ENCODE data around the gene MICAL2. TPM values are rescaled to one million over a fixed set of nuclear protein-coding genes. Genes with fewer than 3 reads are reported as not detected.

Gene MICAL2
- total RNA-seq, 1 experiment from 2014 or later: 191 TPM

DNA sequence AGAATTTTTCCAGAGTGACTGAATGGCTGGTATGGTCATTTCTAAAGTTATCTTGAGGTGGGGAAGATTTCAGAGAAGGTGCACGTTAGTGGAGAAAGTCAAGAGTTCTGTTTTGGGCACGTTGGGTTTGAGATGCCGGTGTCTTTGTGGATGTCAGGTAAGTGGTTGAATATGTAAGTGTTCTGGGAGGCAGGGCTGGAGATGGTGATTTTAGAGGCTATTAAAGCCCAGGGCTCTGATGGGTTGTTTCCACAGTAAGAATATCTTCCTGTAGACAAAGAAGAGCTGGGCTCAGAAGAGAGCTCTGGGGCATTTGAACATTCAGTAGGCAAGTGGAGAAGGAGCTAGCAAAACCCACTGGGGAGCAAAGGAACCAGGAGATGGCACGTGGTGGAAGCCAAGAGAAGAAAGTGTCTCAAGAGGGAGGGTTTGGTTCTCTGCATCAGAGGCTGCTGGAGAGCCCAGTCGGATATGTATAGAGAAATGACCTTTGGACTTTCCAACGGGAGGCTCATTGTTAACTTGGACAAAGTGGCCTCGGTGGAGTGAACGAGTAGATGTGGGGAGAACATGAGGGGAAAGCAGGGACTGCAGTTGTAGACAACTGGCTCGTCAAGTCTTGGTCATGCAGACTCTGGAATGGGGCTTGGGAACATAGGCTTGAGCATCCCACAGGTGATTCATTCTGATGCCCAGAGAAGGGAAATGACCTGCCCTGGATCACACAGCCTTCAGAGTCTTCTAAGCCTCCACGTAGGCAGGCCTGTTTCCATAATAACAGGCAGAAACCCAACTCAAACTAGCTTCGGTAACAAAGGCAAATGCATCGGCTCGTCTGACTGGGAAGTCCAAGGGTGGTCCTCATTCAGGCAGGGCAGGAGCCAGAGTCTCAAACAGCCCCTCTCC lies 168.6 kb downstream of the MICAL2 start:
- Mint-ChIP-seq H3K4me1 (ENCODE audit: low read depth, unreplicated experiment) (peaks cover 9% of the 10 kb centered on the region), H3K9me3 (ENCODE audit: low read depth, unreplicated experiment) (no peaks in the 10 kb centered on the region), H3K36me3 (ENCODE audit: insufficient read depth, unreplicated experiment) (peaks cover 13% of the 10 kb centered on the region), H3K4me3 (ENCODE audit: low read depth, unreplicated experiment) (no peak overlapping the region), H3K27me3 (ENCODE audit: unreplicated experiment) (no peaks in the 10 kb centered on the region), H3K27ac (ENCODE audit: unreplicated experiment) (no peak overlapping the region)
- intact Hi-C loops (cut with micrococcal nuclease; ENCODE audit: unreplicated experiment): no loop called here
- CTCF ChIA-PET: no interaction called here
- TF ChIP-seq CTCF (IDR thresholded peaks at IDR 0.05; ENCODE audit: unreplicated experiment): no peak
- DNase-seq: no peak
- no TSS peak for BruUV-seq (replicated peaks)

- Mint-ChIP-seq H3K9me3 (ENCODE audit: low read depth, unreplicated experiment) (no peaks in the 10 kb centered on the region), H3K4me3 (ENCODE audit: low read depth, unreplicated experiment) (no peak overlapping the region), H3K27me3 (ENCODE audit: unreplicated experiment) (no peaks in the 10 kb centered on the region), H3K36me3 (ENCODE audit: insufficient read depth, unreplicated experiment) (peaks cover 13% of the 10 kb centered on the region), H3K27ac (ENCODE audit: unreplicated experiment) (no peak overlapping the region), H3K4me1 (ENCODE audit: low read depth, unreplicated experiment) (peaks cover 13% of the 10 kb centered on the region)
- CTCF ChIA-PET: no interaction called here
- BruUV-seq (replicated peaks): no TSS peak
- intact Hi-C loops (cut with micrococcal nuclease; ENCODE audit: unreplicated experiment): loop anchor here (5.0 kb wide), 3 partner anchors 32 to 492 kb away; no protein-coding TSS in a partner anchor
- no peak for DNase-seq
- TF ChIP-seq CTCF (IDR thresholded peaks at IDR 0.05; ENCODE audit: unreplicated experiment): no peak
These were observed 169.3 kb downstream of the MICAL2 start for GRCh38 chr11:12279672-12280108.

- Mint-ChIP-seq H3K4me3 (ENCODE audit: low read depth, unreplicated experiment) (no peak overlapping the region), H3K27me3 (ENCODE audit: unreplicated experiment) (no peaks in the 10 kb centered on the region), H3K36me3 (ENCODE audit: insufficient read depth, unreplicated experiment) (peaks cover 13% of the 10 kb centered on the region), H3K9me3 (ENCODE audit: low read depth, unreplicated experiment) (no peaks in the 10 kb centered on the region), H3K27ac (ENCODE audit: unreplicated experiment) (no peak overlapping the region), H3K4me1 (ENCODE audit: low read depth, unreplicated experiment) (peaks cover 19% of the 10 kb centered on the region)
- intact Hi-C loops (cut with micrococcal nuclease; ENCODE audit: unreplicated experiment): loop anchor here (5.0 kb wide), 3 partner anchors 33 to 493 kb away; no protein-coding TSS in a partner anchor
- DNase-seq: no peak
- CTCF ChIA-PET: interaction anchor here (1.7 to 2.0 kb wide), 2 partner anchors 213 to 233 kb away, joined by 7 to 14 read pairs; no protein-coding TSS in a partner anchor
- BruUV-seq (replicated peaks): no TSS peak
- no peak for TF ChIP-seq CTCF (IDR thresholded peaks at IDR 0.05; ENCODE audit: unreplicated experiment)
These were observed 169.9 kb downstream of the MICAL2 start for GRCh38 chr11:12280199-12280837.

DNA sequence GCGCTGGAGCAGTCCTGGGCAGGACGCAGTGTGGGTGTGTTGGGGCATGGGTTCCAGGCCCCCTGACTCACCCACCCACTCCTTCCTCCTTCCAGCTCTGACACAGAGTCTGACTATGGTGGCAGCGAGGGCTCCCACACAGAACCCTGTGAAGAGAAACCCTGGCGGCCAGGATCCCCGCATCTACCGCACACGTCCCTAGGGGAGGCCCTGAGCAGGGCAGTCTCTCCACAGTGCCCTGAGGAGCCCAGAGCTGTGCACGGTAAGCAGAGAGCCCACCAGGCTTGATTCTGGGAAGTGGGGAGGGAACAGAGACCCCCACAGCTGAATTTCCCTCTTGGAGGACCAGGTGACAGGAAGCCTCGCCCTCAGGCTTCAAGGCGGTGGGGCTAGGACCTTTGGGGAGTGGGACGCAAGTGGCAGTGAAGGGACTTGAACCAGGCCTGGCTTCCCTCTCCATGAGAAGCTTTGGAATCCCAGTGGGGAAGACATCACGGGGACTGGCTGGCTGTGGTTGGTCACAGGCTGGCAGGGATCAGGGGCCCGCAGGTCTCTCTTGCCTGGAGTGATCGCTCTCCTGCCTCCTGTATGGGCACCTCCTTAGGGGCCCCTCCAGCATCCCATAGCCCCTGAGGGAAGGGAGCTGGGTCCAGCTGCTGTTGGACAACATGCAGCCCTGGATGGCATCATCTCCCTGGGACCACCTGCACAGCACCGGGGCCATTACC lies 170.6 kb downstream of the MICAL2 start:
- Mint-ChIP-seq H3K4me3 (ENCODE audit: low read depth, unreplicated experiment) (no peak overlapping the region), H3K36me3 (ENCODE audit: insufficient read depth, unreplicated experiment) (peaks cover 13% of the 10 kb centered on the region), H3K4me1 (ENCODE audit: low read depth, unreplicated experiment) (peaks cover 23% of the 10 kb centered on the region), H3K27ac (ENCODE audit: unreplicated experiment) (no peak overlapping the region), H3K27me3 (ENCODE audit: unreplicated experiment) (no peaks in the 10 kb centered on the region), H3K9me3 (ENCODE audit: low read depth, unreplicated experiment) (no peaks in the 10 kb centered on the region)
- intact Hi-C loops (cut with micrococcal nuclease; ENCODE audit: unreplicated experiment): loop anchor here (1.0 to 5.0 kb wide), 4 partner anchors 34 to 494 kb away; no protein-coding TSS in a partner anchor
- no TSS peak for BruUV-seq (replicated peaks)
- CTCF ChIA-PET: interaction anchor here (0.6 to 2.0 kb wide), 10 partner anchors 11 to 314 kb away, joined by 3 to 14 read pairs (median 4); no protein-coding TSS in a partner anchor
- no peak for TF ChIP-seq CTCF (IDR thresholded peaks at IDR 0.05; ENCODE audit: unreplicated experiment)
- no peak for DNase-seq
